Measurements from ENCODE around the gene PTPRZ1.

The PTPRZ1 gene

GRCh38 chr7:121961089-121961867, 88.3 kb downstream of the PTPRZ1 start:
- FAIRE-seq (no peak), DNase-seq (ENCODE audit: insufficient read length, low spot score) (no peak)
- TF ChIP-seq POU2F2 (IDR thresholded peaks at IDR 0.05; ENCODE audit: low read depth, low read length) (no peak), TAF1 (IDR thresholded peaks at IDR 0.05; ENCODE audit: low read depth, low read length) (no peak), SPI1 (IDR thresholded peaks at IDR 0.05; ENCODE audit: low read depth, low read length) (no peak), PAX5 (IDR thresholded peaks at IDR 0.05; ENCODE audit: insufficient read depth, low read length, severe bottlenecking) (no peak), POLR2A (IDR thresholded peaks at IDR 0.05; ENCODE audit: low read depth, low read length) (no peak), POLR2AphosphoS5 (IDR thresholded peaks at IDR 0.05; ENCODE audit: low read depth, low read length) (no peak)

GRCh38 chr7:121966276-121966934, 93.4 kb downstream of the PTPRZ1 start:
- DNase-seq (ENCODE audit: insufficient read length, low spot score) (no peak), FAIRE-seq (no peak)
- no peak for TF ChIP-seq POU2F2 (IDR thresholded peaks at IDR 0.05; ENCODE audit: low read depth, low read length)
- no peak for TF ChIP-seq SPI1 (IDR thresholded peaks at IDR 0.05; ENCODE audit: low read depth, low read length)
- no peak for TF ChIP-seq POLR2A (IDR thresholded peaks at IDR 0.05; ENCODE audit: low read depth, low read length)
- no peak for TF ChIP-seq PAX5 (IDR thresholded peaks at IDR 0.05; ENCODE audit: insufficient read depth, low read length, severe bottlenecking)
- no peak for TF ChIP-seq POLR2AphosphoS5 (IDR thresholded peaks at IDR 0.05; ENCODE audit: low read depth, low read length)
- no peak for TF ChIP-seq TAF1 (IDR thresholded peaks at IDR 0.05; ENCODE audit: low read depth, low read length)

DNA sequence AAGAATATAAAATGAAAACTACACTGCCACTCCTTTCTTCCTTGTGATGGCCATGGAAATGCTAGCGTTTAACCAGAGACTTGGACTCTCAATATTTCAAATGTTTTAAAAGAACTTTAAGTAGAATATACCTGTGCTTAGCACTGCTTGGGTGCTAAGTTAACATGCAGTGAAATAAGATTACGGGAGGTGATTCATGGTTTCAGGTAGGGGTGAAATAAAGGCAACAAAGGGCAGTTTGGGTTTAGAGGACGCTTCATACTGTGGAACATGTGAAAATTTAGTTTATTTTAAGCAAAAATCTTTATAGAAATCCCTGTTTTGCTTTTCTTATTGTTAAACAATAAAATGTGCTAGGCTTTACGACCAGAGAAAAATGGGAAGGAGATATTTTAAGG, 94.0 kb downstream of the PTPRZ1 start:
- no peak for FAIRE-seq
- TF ChIP-seq PAX5 (IDR thresholded peaks at IDR 0.05; ENCODE audit: insufficient read depth, low read length, severe bottlenecking) (no peak), TAF1 (IDR thresholded peaks at IDR 0.05; ENCODE audit: low read depth, low read length) (no peak), SPI1 (IDR thresholded peaks at IDR 0.05; ENCODE audit: low read depth, low read length) (no peak), POLR2A (IDR thresholded peaks at IDR 0.05; ENCODE audit: low read depth, low read length) (no peak), POLR2AphosphoS5 (IDR thresholded peaks at IDR 0.05; ENCODE audit: low read depth, low read length) (no peak), POU2F2 (IDR thresholded peaks at IDR 0.05; ENCODE audit: low read depth, low read length) (no peak)
- no peak for DNase-seq (ENCODE audit: insufficient read length, low spot score)

DNA sequence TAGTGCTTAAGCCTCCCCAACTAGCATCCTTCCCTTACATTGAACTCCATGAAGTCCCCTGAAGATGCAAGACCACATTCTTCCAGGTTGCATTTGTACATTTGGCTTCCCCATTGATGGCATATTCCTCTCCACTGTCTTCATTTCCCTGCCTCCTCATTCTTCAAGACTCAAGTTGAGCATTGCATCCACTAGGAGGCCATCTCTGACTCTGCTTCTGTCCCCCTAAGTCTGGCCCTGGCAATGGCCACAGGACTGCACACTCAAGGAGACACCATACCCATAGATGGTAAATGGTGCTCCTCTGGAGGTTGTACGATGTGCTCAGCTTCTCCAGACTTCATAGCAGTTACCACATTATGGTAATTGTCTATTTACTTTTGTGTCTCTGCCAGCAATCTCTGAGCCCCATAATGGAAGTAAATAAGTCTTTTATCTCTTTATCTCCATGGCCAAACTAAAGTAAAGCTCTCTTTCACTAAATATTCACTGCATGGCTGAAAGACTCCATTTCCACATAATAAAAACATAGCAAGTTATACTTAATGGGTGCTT, 112.6 kb downstream of the PTPRZ1 start:
- no peak for FAIRE-seq
- no peak for DNase-seq (ENCODE audit: insufficient read length, low spot score)
- TF ChIP-seq POLR2A (IDR thresholded peaks at IDR 0.05; ENCODE audit: low read depth, low read length) (no peak), PAX5 (IDR thresholded peaks at IDR 0.05; ENCODE audit: insufficient read depth, low read length, severe bottlenecking) (no peak), POLR2AphosphoS5 (IDR thresholded peaks at IDR 0.05; ENCODE audit: low read depth, low read length) (no peak), POU2F2 (IDR thresholded peaks at IDR 0.05; ENCODE audit: low read depth, low read length) (no peak), TAF1 (IDR thresholded peaks at IDR 0.05; ENCODE audit: low read depth, low read length) (no peak), SPI1 (IDR thresholded peaks at IDR 0.05; ENCODE audit: low read depth, low read length) (no peak)

GRCh38 chr7:121992068-121992467, 119.1 kb downstream of the PTPRZ1 start:
- no peak for FAIRE-seq
- no peak for DNase-seq (ENCODE audit: insufficient read length, low spot score)
- TF ChIP-seq SPI1 (IDR thresholded peaks at IDR 0.05; ENCODE audit: low read depth, low read length) (no peak), PAX5 (IDR thresholded peaks at IDR 0.05; ENCODE audit: insufficient read depth, low read length, severe bottlenecking) (no peak)

- DNase-seq (ENCODE audit: insufficient read length, low spot score): peak; percentile 5
- FAIRE-seq: peak; percentile 83
- TF ChIP-seq SPI1 (IDR thresholded peaks at IDR 0.05; ENCODE audit: low read depth, low read length) (no peak), POLR2AphosphoS5 (IDR thresholded peaks at IDR 0.05; ENCODE audit: low read depth, low read length) (no peak), TAF1 (IDR thresholded peaks at IDR 0.05; ENCODE audit: low read depth, low read length) (no peak), PAX5 (IDR thresholded peaks at IDR 0.05; ENCODE audit: insufficient read depth, low read length, severe bottlenecking) (no peak), POLR2A (IDR thresholded peaks at IDR 0.05; ENCODE audit: low read depth, low read length) (no peak), POU2F2 (IDR thresholded peaks at IDR 0.05; ENCODE audit: low read depth, low read length) (no peak)
Measured at GRCh38 chr7:121994625-121995410, 121.9 kb downstream of the PTPRZ1 start.

DNA sequence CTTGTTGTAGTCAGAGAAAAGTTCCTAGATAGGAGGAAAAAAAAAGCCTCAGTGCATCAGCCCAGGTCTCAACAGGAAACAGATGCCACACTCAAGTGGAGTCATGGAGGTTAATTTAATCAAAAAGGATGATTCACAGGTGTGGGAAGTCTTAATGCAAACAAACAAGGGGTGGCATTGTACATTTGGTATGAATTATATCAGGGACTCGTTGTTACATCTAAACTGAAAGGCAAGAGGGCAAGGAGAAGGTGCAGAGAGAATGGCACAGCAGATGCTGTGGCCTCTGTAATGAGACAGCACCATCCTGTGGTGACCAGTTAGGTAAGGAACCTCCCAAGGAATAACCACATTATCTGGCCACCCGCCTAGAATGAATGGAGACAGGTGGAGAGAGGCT, 133.7 kb downstream of the PTPRZ1 start:
- DNase-seq (ENCODE audit: insufficient read length, low spot score) (no peak), FAIRE-seq (no peak)
- TF ChIP-seq POLR2A (IDR thresholded peaks at IDR 0.05; ENCODE audit: low read depth, low read length): no peak
- no peak for TF ChIP-seq PAX5 (IDR thresholded peaks at IDR 0.05; ENCODE audit: insufficient read depth, low read length, severe bottlenecking)
- no peak for TF ChIP-seq POU2F2 (IDR thresholded peaks at IDR 0.05; ENCODE audit: low read depth, low read length)
- no peak for TF ChIP-seq SPI1 (IDR thresholded peaks at IDR 0.05; ENCODE audit: low read depth, low read length)
- no peak for TF ChIP-seq POLR2AphosphoS5 (IDR thresholded peaks at IDR 0.05; ENCODE audit: low read depth, low read length)
- TF ChIP-seq TAF1 (IDR thresholded peaks at IDR 0.05; ENCODE audit: low read depth, low read length): no peak

GRCh38 chr7:122010116-122010515, 137.2 kb downstream of the PTPRZ1 start:
- FAIRE-seq (no peak), DNase-seq (ENCODE audit: insufficient read length, low spot score) (no peak)
- TF ChIP-seq POLR2A (IDR thresholded peaks at IDR 0.05; ENCODE audit: low read depth, low read length) (no peak), PAX5 (IDR thresholded peaks at IDR 0.05; ENCODE audit: insufficient read depth, low read length, severe bottlenecking) (no peak), POLR2AphosphoS5 (IDR thresholded peaks at IDR 0.05; ENCODE audit: low read depth, low read length) (no peak), POU2F2 (IDR thresholded peaks at IDR 0.05; ENCODE audit: low read depth, low read length) (no peak), SPI1 (IDR thresholded peaks at IDR 0.05; ENCODE audit: low read depth, low read length) (no peak), TAF1 (IDR thresholded peaks at IDR 0.05; ENCODE audit: low read depth, low read length) (no peak)

- TF ChIP-seq POLR2A (IDR thresholded peaks at IDR 0.05; ENCODE audit: low read depth, low read length) (no peak), PAX5 (IDR thresholded peaks at IDR 0.05; ENCODE audit: insufficient read depth, low read length, severe bottlenecking) (no peak), TAF1 (IDR thresholded peaks at IDR 0.05; ENCODE audit: low read depth, low read length) (no peak), POU2F2 (IDR thresholded peaks at IDR 0.05; ENCODE audit: low read depth, low read length) (no peak), SPI1 (IDR thresholded peaks at IDR 0.05; ENCODE audit: low read depth, low read length) (no peak), POLR2AphosphoS5 (IDR thresholded peaks at IDR 0.05; ENCODE audit: low read depth, low read length) (no peak)
- no peak for DNase-seq (ENCODE audit: insufficient read length, low spot score)
- no peak for FAIRE-seq
Measured at GRCh38 chr7:122013065-122013464, 140.1 kb downstream of the PTPRZ1 start.

Data from GM12891 (cell line).